Endothelial cell of umbilical vein (primary cell): ENCODE measurements around the gene UQCRHL.

Experiments
- POLR2A ChIP-seq: IDR thresholded peaks from 2 replicates; pipeline ENCODE4 v1.6.1; 2012; ENCODE audit warnings: low read depth, mild to moderate bottlenecking, control low read depth, low read length
- POLR2AphosphoS5 ChIP-seq: IDR thresholded peaks from 2 replicates; pipeline ENCODE4 v1.6.1; 2012; ENCODE audit warnings: low read depth, mild to moderate bottlenecking, control low read depth, low read length, moderate library complexity; ENCODE audit not compliant: insufficient read depth

DNA sequence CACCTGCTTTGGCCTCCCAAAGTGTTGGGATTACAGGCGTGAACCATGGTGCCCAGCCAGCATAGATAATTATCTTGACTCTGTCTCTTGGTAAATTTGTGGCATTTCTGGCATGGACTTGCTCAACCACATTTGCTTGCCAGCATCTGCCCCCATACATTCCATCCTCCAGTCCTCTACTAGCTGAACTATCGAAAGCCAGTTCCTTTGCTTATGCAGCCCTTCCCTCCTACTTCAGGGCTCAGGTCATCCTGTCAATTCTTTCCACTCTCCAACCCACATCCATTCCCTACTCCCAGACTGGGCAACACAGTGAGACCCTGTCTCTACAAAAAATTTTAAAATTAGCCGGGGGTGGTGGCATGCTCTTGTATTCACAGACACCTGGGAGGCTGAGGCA is 13.0 kb upstream of the UQCRHL start:
- TF ChIP-seq POLR2A (no peak), POLR2AphosphoS5 (no peak)
